H1 (cell line): ENCODE data around the gene HRCT1. TPM values are rescaled to one million over a fixed set of nuclear protein-coding genes. Genes with fewer than 3 reads are reported as not detected.

Experiments
- JUN ChIP-seq: IDR thresholded peaks from 2 replicates; pipeline ENCODE4 v1.6.1; 2011; ENCODE audit warnings: low read depth, mild to moderate bottlenecking, improper control_type of control experiment, low read length
- POLR2AphosphoS5 ChIP-seq: IDR thresholded peaks from 2 replicates; pipeline ENCODE4 v1.6.1; 2011; ENCODE audit warnings: low read depth, low read length
- RNF2 ChIP-seq: fragments of 200-900, 300-1000 bp; sonication (generic); IDR thresholded peaks from 2 replicates; pipeline ENCODE4 v1.7.1; 2016; ENCODE audit warnings: borderline replicate concordance, low read depth, mild to moderate bottlenecking, antibody characterized with exemption, low read length; ENCODE audit not compliant: poor library complexity, severe bottlenecking; ENCODE audit errors: missing control alignments
- SIN3A ChIP-seq, 2 experiments: IDR thresholded peaks in 1 of 2; conservative IDR thresholded peaks in 1 of 2; 2 replicates each; pipeline ENCODE4 v1.6.1; 2011 to 2012; ENCODE audit warnings: low read length in 2 of 2, improper control_type of control experiment in 1 of 2, low read depth in 1 of 2, mild to moderate bottlenecking in 1 of 2
- SIX5 ChIP-seq: IDR thresholded peaks from 2 replicates; pipeline ENCODE4 v1.6.1; 2011; ENCODE audit warnings: mild to moderate bottlenecking, low read depth, low read length
- SUZ12 ChIP-seq: fragments of 200-600 bp; sonication (generic); IDR thresholded peaks from 2 replicates; pipeline ENCODE4 v1.6.1; 2012; ENCODE audit warnings: mild to moderate bottlenecking, inconsistent platforms, low read length, moderate library complexity, mixed read lengths
- TCF12 ChIP-seq: IDR thresholded peaks from 2 replicates; pipeline ENCODE4 v1.6.1; 2011; ENCODE audit warnings: low read depth, mild to moderate bottlenecking, low read length
- polyA plus RNA-seq, 7 experiments: library from polyadenylated mRNA; depleted of rRNA in 3 of 7; stranded (reverse) in 5 of 7; unstranded in 2 of 7; fragments of >200 nt in 5 of 7; fragments of 200-250 nt in 2 of 7; gene quantifications; 1 replicate in 5 of 7; 2 replicates in 1 of 7; 4 replicates in 1 of 7; pipeline versions ENCODE4 v1.2.1 to v1.2.3, GENCODE V29; 2011 to 2013; ENCODE audit warnings: missing spikeins in 2 of 7, mixed read lengths in 2 of 7
- total RNA-seq: library from RNA; stranded (reverse); fragmentation: NEBNext Ultra II Directional; extraction: Animal tissue kit (Norgen Biotek cat#: 25700); gene quantifications from 2 replicates; pipeline ENCODE4 v1.2.1, GENCODE V29; 2021

HRCT1 gene
- total and polyA plus RNA-seq, 2 of the 8 experiments (the other 6 are each of a cell fraction or from before 2014, with no cell fraction given): not detected

- TF ChIP-seq RNF2 (no peak), POLR2AphosphoS5 (no peak), TCF12 (no peak), SIX5 (no peak), SUZ12 (no peak), SIN3A (conservative IDR thresholded peaks at IDR 0.05 in 1 of 2, IDR thresholded peaks at IDR 0.05 in 1 of 2; ENCODE audit: low read depth in 1 of 2, low read length in 2 of 2) (no peak), JUN (no peak)
These were observed 49.8 kb upstream of the HRCT1 start (continued) for GRCh38 chr9:35856206-35856605.
